Stomach smooth muscle (tissue), 2 donors: Measurements from ENCODE around the gene C9orf43.
"Not testable (repeated sequence)": the region's sequence is repeated elsewhere in the genome, so short reads cannot be mapped to it uniquely, and the experiment has no call there.

Experiments used
- H3K27ac ChIP-seq: one replicate; pipeline ENCODE4 v1.7.0; 2013; ENCODE audit warnings: mild to moderate bottlenecking, low read length, inconsistent platforms
- H3K27me3 ChIP-seq, 2 donors: one replicate each; pipeline ENCODE4 v1.7.0; 2013; ENCODE audit warnings: low read length in 2 of 2; ENCODE audit not compliant: insufficient read depth in 2 of 2, control insufficient read depth in 1 of 2
- H3K36me3 ChIP-seq, 2 donors: one replicate each; pipeline ENCODE4 v1.7.0; 2013; ENCODE audit warnings: low read length in 2 of 2; ENCODE audit not compliant: control insufficient read depth in 2 of 2, insufficient read depth in 2 of 2
- H3K4me1 ChIP-seq: one replicate; pipeline ENCODE4 v1.7.0; 2013; ENCODE audit warnings: low read length; ENCODE audit not compliant: control insufficient read depth, insufficient read depth
- H3K4me3 ChIP-seq, 2 donors: one replicate each; pipeline ENCODE4 v1.7.0; 2013; ENCODE audit warnings: low read length in 2 of 2
- H3K9ac ChIP-seq, 2 donors: one replicate each; pipeline ENCODE4 v1.7.0; 2013; ENCODE audit warnings: low read length in 2 of 2, mild to moderate bottlenecking in 1 of 2
- H3K9me3 ChIP-seq, 2 donors: one replicate each; pipeline ENCODE4 v1.7.0; 2013; ENCODE audit warnings: low read length in 2 of 2; ENCODE audit not compliant: control insufficient read depth in 2 of 2
- donor health status: healthy.
- donor health status: Pancreatic carcinoma.

C9orf43 gene

DNA sequence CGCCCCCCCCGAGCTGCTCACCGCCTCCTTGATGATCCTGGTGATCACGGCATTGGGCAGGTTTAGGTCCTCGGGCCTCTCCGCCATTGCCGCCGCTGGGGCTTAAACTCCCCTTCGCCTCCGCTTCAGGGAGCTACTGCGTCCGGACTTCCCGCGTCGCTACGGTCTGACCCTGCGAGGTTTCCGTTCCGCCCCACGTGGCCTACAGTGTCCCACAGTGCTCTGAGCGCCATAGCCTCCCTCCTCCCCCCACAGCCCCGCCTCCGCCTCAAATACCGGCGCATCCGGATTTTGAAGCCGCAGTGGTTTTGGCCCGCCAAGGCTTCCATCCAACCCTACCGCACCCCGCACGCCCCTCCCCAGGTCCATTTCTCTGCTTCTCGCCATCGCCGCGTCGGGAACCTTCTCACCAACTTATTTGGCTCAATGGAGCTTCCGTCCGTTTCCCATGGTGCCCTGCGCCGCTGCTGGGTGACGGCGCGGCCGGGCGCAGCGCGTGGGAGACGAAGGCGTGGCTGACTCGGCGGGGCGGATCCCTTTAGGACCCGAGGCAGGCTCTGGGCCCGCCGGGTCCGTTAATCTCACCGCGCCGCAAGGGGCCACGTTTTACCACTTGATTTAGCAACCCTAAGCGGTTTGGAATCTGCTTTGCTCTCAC, at the start of gene C9orf43, which contains the start of gene POLE3:
Gene C9orf43, plus strand, starts transcription at position 541 of the 658 bp plus-strand sequence. CDS start 2,747 bp downstream, outside the sequence.
Gene POLE3, minus strand, starts transcription at position 469 of the 658 bp plus-strand sequence. Its CDS starts 382 bp downstream, at position 87.
- Histone ChIP-seq H3K9me3 (no peaks in the 10 kb centered on the region), H3K9ac (peak within 1 kb of the TSS; percentile 96 to 97), H3K27me3 (no peaks in the 10 kb centered on the region), H3K4me3 (peak within 1 kb of the TSS; percentile 78 to 95), H3K36me3 (peaks cover 9 to 11% of the 10 kb centered on the region in 2 donors), H3K27ac (peak within 1 kb of the TSS; percentile 95), H3K4me1 (peaks cover 10% of the 10 kb centered on the region)

GRCh38 chr9:113361304-113362018, 49.1 kb upstream of the C9orf43 start:
- H3K27me3 ChIP-seq, result no peaks in the 10 kb centered on the region
- no peak overlapping the region for H3K9ac ChIP-seq
- no peaks in the 10 kb centered on the region for H3K9me3 ChIP-seq
- no peak overlapping the region for H3K27ac ChIP-seq
- H3K4me1 ChIP-seq, result no peaks in the 10 kb centered on the region
- no peak overlapping the region for H3K4me3 ChIP-seq
- no peaks in the 10 kb centered on the region for H3K36me3 ChIP-seq

- no peaks in the 10 kb centered on the region for H3K4me1 ChIP-seq
- no peak overlapping the region for H3K9ac ChIP-seq
- H3K27me3 ChIP-seq, result no peaks in the 10 kb centered on the region
- no peaks in the 10 kb centered on the region for H3K36me3 ChIP-seq
- H3K27ac ChIP-seq, result no peak overlapping the region
- H3K4me3 ChIP-seq, result no peak overlapping the region
- no peaks in the 10 kb centered on the region for H3K9me3 ChIP-seq
Measured at GRCh38 chr9:113363336-113363735, 47.2 kb upstream of the C9orf43 start.

DNA sequence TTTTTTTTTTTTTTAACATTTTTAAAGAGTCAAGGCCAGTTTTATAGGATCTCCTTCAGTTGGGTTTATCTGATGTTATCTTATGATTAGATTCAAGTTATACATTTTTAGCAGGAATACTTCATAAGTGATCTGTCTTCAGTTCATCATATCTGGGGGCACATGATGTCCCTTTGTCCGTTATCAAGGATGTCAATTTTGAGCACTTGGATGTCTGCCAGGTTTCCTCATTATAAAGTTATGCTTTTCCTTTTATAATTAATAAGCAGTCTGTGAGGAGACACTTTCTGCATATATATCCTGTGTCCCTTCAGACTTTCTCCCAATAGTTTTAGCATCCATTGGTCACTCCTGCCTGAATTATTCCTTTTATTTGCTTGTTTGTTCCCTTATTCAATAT, 45.6 kb upstream of the C9orf43 start:
- Histone ChIP-seq H3K27ac (no peak overlapping the region), H3K9me3 (no peaks in the 10 kb centered on the region), H3K4me3 (no peak overlapping the region), H3K4me1 (no peaks in the 10 kb centered on the region), H3K27me3 (no peaks in the 10 kb centered on the region), H3K9ac (no peak overlapping the region), H3K36me3 (no peaks in the 10 kb centered on the region)

- not testable (repeated sequence) for H3K9me3 ChIP-seq, H3K36me3 ChIP-seq, H3K4me3 ChIP-seq, H3K27me3 ChIP-seq, H3K9ac ChIP-seq, H3K27ac ChIP-seq, H3K4me1 ChIP-seq
Measured at GRCh38 chr9:113365652-113366051, 44.9 kb upstream of the C9orf43 start.

- H3K27ac ChIP-seq, result no peak overlapping the region
- H3K36me3 ChIP-seq, result peaks cover 1 to 4% of the 10 kb centered on the region in 2 donors
- H3K9me3 ChIP-seq, result no peaks in the 10 kb centered on the region
- no peaks in the 10 kb centered on the region for H3K27me3 ChIP-seq
- H3K9ac ChIP-seq, result no peak overlapping the region
- no peak overlapping the region for H3K4me3 ChIP-seq
- no peaks in the 10 kb centered on the region for H3K4me1 ChIP-seq
Measured at GRCh38 chr9:113368348-113368981, 42.1 kb upstream of the C9orf43 start.

DNA sequence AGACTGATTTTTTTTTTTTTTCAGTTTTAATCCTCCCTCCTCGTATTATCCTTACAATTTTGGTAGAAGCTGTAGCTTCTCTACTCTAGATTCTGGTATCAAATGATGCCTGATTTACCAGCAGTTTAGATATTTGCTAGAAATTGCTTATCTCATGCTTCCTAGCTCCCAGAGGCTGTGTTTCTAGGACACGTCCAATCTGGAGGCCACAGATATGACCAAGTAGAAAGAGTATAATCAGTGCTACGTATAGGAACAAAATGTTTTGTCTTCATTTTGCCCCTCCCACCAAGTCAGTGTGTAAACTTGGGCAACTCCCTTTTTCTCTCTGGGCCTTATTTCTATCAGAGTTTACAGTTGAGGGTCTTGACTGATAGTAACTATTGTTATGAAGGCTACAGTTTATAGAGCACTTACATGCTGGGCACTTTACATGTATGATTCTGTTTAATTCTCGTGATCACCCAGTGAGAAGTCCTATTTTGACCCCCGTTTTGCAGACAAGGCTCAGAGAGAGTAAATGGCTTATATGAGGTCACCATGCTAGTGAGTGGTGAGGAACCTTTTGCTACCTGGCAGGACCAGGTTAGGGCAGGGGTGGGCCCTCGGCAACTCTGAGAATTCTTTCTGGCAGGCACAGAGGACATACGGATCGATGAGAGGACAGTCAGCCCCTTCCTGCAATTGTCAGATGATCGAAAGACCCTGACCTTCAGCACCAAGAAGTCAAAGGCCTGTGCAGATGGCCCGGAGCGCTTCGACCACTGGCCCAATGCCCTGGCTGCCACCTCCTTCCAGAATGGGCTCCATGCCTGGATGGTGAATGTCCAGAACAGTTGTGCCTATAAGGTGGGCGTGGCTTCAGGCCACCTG, 41.3 kb upstream of the C9orf43 start:
- Histone ChIP-seq H3K4me3 (no peak overlapping the region), H3K4me1 (no peaks in the 10 kb centered on the region), H3K27ac (no peak overlapping the region), H3K36me3 (peaks cover 7 to 8% of the 10 kb centered on the region in 2 donors), H3K27me3 (no peaks in the 10 kb centered on the region), H3K9me3 (no peaks in the 10 kb centered on the region), H3K9ac (no peak overlapping the region)

DNA sequence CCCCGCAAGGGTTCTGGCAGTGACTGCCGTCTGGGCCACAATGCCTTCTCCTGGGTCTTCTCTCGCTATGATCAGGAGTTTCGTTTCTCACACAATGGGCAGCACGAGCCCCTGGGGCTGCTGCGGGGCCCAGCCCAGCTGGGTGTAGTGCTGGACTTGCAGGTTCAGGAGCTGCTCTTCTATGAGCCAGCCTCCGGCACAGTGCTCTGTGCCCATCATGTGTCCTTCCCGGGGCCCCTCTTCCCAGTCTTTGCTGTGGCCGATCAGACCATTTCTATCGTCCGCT, 40.7 kb upstream of the C9orf43 start:
- Histone ChIP-seq H3K27ac (no peak overlapping the region), H3K9me3 (no peaks in the 10 kb centered on the region), H3K27me3 (no peaks in the 10 kb centered on the region), H3K4me1 (no peaks in the 10 kb centered on the region), H3K4me3 (no peak overlapping the region), H3K36me3 (peaks cover 8 to 11% of the 10 kb centered on the region in 2 donors), H3K9ac (no peak overlapping the region)

GRCh38 chr9:113370806-113371325, 39.7 kb upstream of the C9orf43 start:
- H3K4me3 ChIP-seq, result no peak overlapping the region
- H3K4me1 ChIP-seq, result peaks cover 8% of the 10 kb centered on the region
- H3K27me3 ChIP-seq, result no peaks in the 10 kb centered on the region
- H3K9ac ChIP-seq, result no peak overlapping the region
- peaks cover 13 to 14% of the 10 kb centered on the region in 2 donors for H3K36me3 ChIP-seq
- H3K9me3 ChIP-seq, result no peaks in the 10 kb centered on the region
- H3K27ac ChIP-seq, result no peak overlapping the region

GRCh38 chr9:113372059-113372458, 38.5 kb upstream of the C9orf43 start:
- Histone ChIP-seq H3K27me3 (no peaks in the 10 kb centered on the region), H3K4me3 (no peak overlapping the region), H3K9me3 (no peaks in the 10 kb centered on the region), H3K36me3 (peaks cover 13 to 14% of the 10 kb centered on the region in 2 donors), H3K27ac (no peak overlapping the region), H3K9ac (no peak overlapping the region), H3K4me1 (peaks cover 8% of the 10 kb centered on the region)
